ENCODE results near the gene AMDHD2. TPM values are rescaled to one million over a fixed set of nuclear protein-coding genes. Genes with fewer than 3 reads are reported as not detected.

The AMDHD2 gene
- total and polyA plus RNA-seq, 2 of the 13 experiments (the other 11 are each of a cell fraction or from before 2014, with no cell fraction given) = 33.5 to 39.1 TPM

GRCh38 chr16:2520097-2520783 is at the start of gene AMDHD2 (continued):
- TF ChIP-seq CHCHD3 (CRISPR knock-in tag; IDR thresholded peaks at IDR 0.05) (peak; percentile 54; the same call in 1 of the 2 replicates), RXRB (CRISPR knock-in tag; IDR thresholded peaks at IDR 0.05; ENCODE audit: borderline replicate concordance) (peak; percentile 20; the same call in 1 of the 2 replicates), ZBTB8A (CRISPR knock-in tag; IDR thresholded peaks at IDR 0.05; ENCODE audit: borderline replicate concordance, low read depth) (no peak), RNF2 (conservative IDR thresholded peaks at IDR 0.05; ENCODE audit: low read depth) (no peak), ZNF543 (CRISPR knock-in tag; IDR thresholded peaks at IDR 0.05) (no peak), NFKBIZ (CRISPR knock-in tag; IDR thresholded peaks at IDR 0.05) (no peak), FOXK2 (IDR thresholded peaks at IDR 0.05) (no peak), SSRP1 (CRISPR knock-in tag; IDR thresholded peaks at IDR 0.05) (no peak), NFE2L1 (CRISPR knock-in tag; IDR thresholded peaks at IDR 0.05; ENCODE audit: borderline replicate concordance) (no peak), ZNF607 (CRISPR knock-in tag; IDR thresholded peaks at IDR 0.05; ENCODE audit: borderline replicate concordance) (0 out of 2 replicates have a peak, but pooled peaks have one; percentile 24), FOSL1 (CRISPR knock-in tag; IDR thresholded peaks at IDR 0.05; ENCODE audit: borderline replicate concordance) (no peak), IRF1 (CRISPR knock-in tag; IDR thresholded peaks at IDR 0.05; ENCODE audit: low read depth) (no peak), TP53 (CRISPR knock-in tag; conservative IDR thresholded peaks at IDR 0.05) (no peak), ETV5 (CRISPR knock-in tag; IDR thresholded peaks at IDR 0.05; ENCODE audit: borderline replicate concordance) (no peak), HMGA1 (CRISPR knock-in tag; conservative IDR thresholded peaks at IDR 0.05) (no peak), HOXA5 (CRISPR knock-in tag; IDR thresholded peaks at IDR 0.05) (no peak), ZNF136 (CRISPR knock-in tag; IDR thresholded peaks at IDR 0.05; ENCODE audit: low read depth) (no peak), ZNF800 (CRISPR knock-in tag; IDR thresholded peaks at IDR 0.05) (no peak), ZNF432 (CRISPR knock-in tag; IDR thresholded peaks at IDR 0.05; ENCODE audit: borderline replicate concordance) (no peak), ZNF180 (CRISPR knock-in tag; IDR thresholded peaks at IDR 0.05; ENCODE audit: borderline replicate concordance, low read depth) (no peak), GLMP (CRISPR knock-in tag; IDR thresholded peaks at IDR 0.05; ENCODE audit: borderline replicate concordance) (no peak), BORCS8-MEF2B (CRISPR knock-in tag; IDR thresholded peaks at IDR 0.05) (no peak), ATF7 (IDR thresholded peaks at IDR 0.05) (no peak), ATF7 (CRISPR knock-in tag; IDR thresholded peaks at IDR 0.05) (no peak), RARG (CRISPR knock-in tag; IDR thresholded peaks at IDR 0.05; ENCODE audit: low read depth) (no peak), FOXP4 (CRISPR knock-in tag; IDR thresholded peaks at IDR 0.05) (no peak), ZNF652 (CRISPR knock-in tag; IDR thresholded peaks at IDR 0.05; ENCODE audit: borderline replicate concordance, low read depth) (no peak)
